HCT116 (cell line): Measurements from ENCODE around the gene SLC7A8. TPM values are rescaled to one million over a fixed set of nuclear protein-coding genes. Genes with fewer than 3 reads are reported as not detected.
"Not testable (repeated sequence)": the region's sequence is repeated elsewhere in the genome, so short reads cannot be mapped to it uniquely, and the experiment has no call there.

ENCODE experiments used
- ATAC-seq: fragments of 200-7000 bp; cut with Tn5 transposase; 2 replicates; pipeline ENCODE4 v1.9.1; 2020; ENCODE audit warnings: mild to moderate bottlenecking, moderate library complexity
- BruUV-seq: library from RNA; stranded (reverse); fragments of 400-500 nt; replicated peaks from 2 replicates; lab custom pipeline; 2021; lab: Mats Ljungman, UMichigan
- CTCF ChIA-PET: fragments of 300-600 bp; sonication (Branson Sonifier 250); formaldehyde crosslinking; loops from one replicate; lab custom pipeline; 2021; ENCODE audit warnings: antibody characterized with exemption; lab: Charles Lee
- POLR2A ChIA-PET: fragments of 300-600, 350-600 bp; sonication (Branson Sonifier 250); formaldehyde crosslinking; loops from one replicate; lab custom pipeline; 2021; ENCODE audit warnings: antibody characterized with exemption; lab: Charles Lee
- RAD21 ChIA-PET, 2 experiments: fragments of 300-600 bp; sonication (Branson Sonifier 250); formaldehyde crosslinking; loops; one replicate each; lab custom pipeline; 2023; ENCODE audit warnings: low total read pairs in 2 of 2; ENCODE audit not compliant: uncharacterized antibody in 2 of 2, unreplicated experiment in 2 of 2, low non-redundant PET in 1 of 2; lab: Charles Lee
- DNase-seq: peaks from one replicate; pipeline ENCODE4 v3.0.0-alpha.2; 2010; ENCODE audit warnings: low read depth, low spot score
- H2AFZ ChIP-seq: fragments of 200-600 bp; shearing (Covaris generic), sonication (generic); 2 replicates; pipeline ENCODE4 v1.6.1; 2017; ENCODE audit warnings: low read depth, mixed run types, mixed read lengths, antibody characterized with exemption, low read length; ENCODE audit not compliant: poor library complexity, severe bottlenecking
- H3K27ac ChIP-seq: 2 replicates; pipeline ENCODE4 v1.5.1; 2012; ENCODE audit warnings: low read depth, low read length
- H3K27me3 ChIP-seq: fragments of 200-600 bp; sonication (generic); 2 replicates; pipeline ENCODE4 v1.6.1; 2016; ENCODE audit warnings: mixed run types, low read length, mixed read lengths; ENCODE audit not compliant: insufficient read depth
- H3K36me3 ChIP-seq, 2 experiments: fragments of 200-500 bp in 1 of 2; fragments of 200-600 bp in 1 of 2; sonication (Bioruptor generic) in 1 of 2; sonication (generic) in 1 of 2; 2 replicates each; pipeline versions ENCODE4 v1.5.1 to v1.6.1; 2014 to 2016; ENCODE audit warnings: low read length in 2 of 2, inconsistent platforms in 1 of 2, mixed read lengths in 1 of 2, mixed run types in 1 of 2; ENCODE audit not compliant: insufficient read depth in 2 of 2, control insufficient read depth in 1 of 2
- H3K4me1 ChIP-seq, 2 experiments: fragments of 200-600 bp in 1 of 2; sonication (generic) in 1 of 2; 2 replicates each; pipeline versions ENCODE4 v1.5.1 to v1.6.1; 2012 to 2017; ENCODE audit warnings: low read length in 2 of 2, inconsistent platforms in 1 of 2, mild to moderate bottlenecking in 1 of 2, mixed read lengths in 1 of 2, mixed run types in 1 of 2, moderate library complexity in 1 of 2; ENCODE audit not compliant: insufficient read depth in 2 of 2, control insufficient read depth in 1 of 2
- H3K4me2 ChIP-seq: fragments of 200-600 bp; sonication (generic); 2 replicates; pipeline ENCODE4 v1.6.1; 2017; ENCODE audit warnings: mixed run types, low read length, mixed read lengths
- H3K4me3 ChIP-seq, 2 experiments: fragments of 200-600 bp in 1 of 2; sonication (generic) in 1 of 2; replicated peaks in 1 of 2; 2 replicates each; pipeline ENCODE4 v1.5.1; 2011 to 2016; ENCODE audit warnings: low read length in 2 of 2, control low read depth in 1 of 2, low read depth in 1 of 2, mild to moderate bottlenecking in 1 of 2, mixed read lengths in 1 of 2, mixed run types in 1 of 2
- H3K79me2 ChIP-seq: fragments of 200-600 bp; sonication (generic); 2 replicates; pipeline ENCODE4 v1.6.1; 2017; ENCODE audit warnings: mild to moderate bottlenecking, mixed run types, low read length, moderate library complexity, mixed read lengths; ENCODE audit not compliant: insufficient read depth
- H3K9ac ChIP-seq: fragments of 200-600 bp; sonication (generic); 2 replicates; pipeline ENCODE4 v1.6.1; 2016; ENCODE audit warnings: low read length, mixed read lengths
- H3K9me2 ChIP-seq: fragments of 200-600 bp; sonication (generic), shearing (Covaris generic); 2 replicates; pipeline ENCODE4 v1.6.1; 2017; ENCODE audit warnings: mixed run types, mild to moderate bottlenecking, moderate library complexity; ENCODE audit not compliant: insufficient read depth
- H3K9me3 ChIP-seq, 2 experiments: fragments of 200-500 bp in 1 of 2; fragments of 200-600 bp in 1 of 2; sonication (Bioruptor generic) in 1 of 2; sonication (generic) in 1 of 2; 2 replicates each; pipeline ENCODE4 v1.6.1; 2014 to 2017; ENCODE audit warnings: low read length in 2 of 2, mixed read lengths in 2 of 2, inconsistent platforms in 1 of 2, low read depth in 1 of 2, mild to moderate bottlenecking in 1 of 2, mixed run types in 1 of 2, moderate library complexity in 1 of 2; ENCODE audit not compliant: control insufficient read depth in 1 of 2, insufficient read depth in 1 of 2
- H4K20me1 ChIP-seq: fragments of 200-600 bp; sonication (generic), shearing (Covaris generic); 2 replicates; pipeline ENCODE4 v1.6.1; 2017; ENCODE audit warnings: mixed run types, mild to moderate bottlenecking, moderate library complexity; ENCODE audit not compliant: insufficient read depth
- EGR1 ChIP-seq: IDR thresholded peaks from 2 replicates; pipeline ENCODE4 v1.6.1; 2012; ENCODE audit warnings: low read depth
- JUND ChIP-seq: IDR thresholded peaks from 2 replicates; pipeline ENCODE4 v1.6.1; 2012
- MAX ChIP-seq: IDR thresholded peaks from 2 replicates; pipeline ENCODE4 v1.6.1; 2012
- POLR2A ChIP-seq: IDR thresholded peaks from 2 replicates; pipeline ENCODE4 v1.7.0; 2011; ENCODE audit warnings: borderline replicate concordance; ENCODE audit not compliant: insufficient read depth, insufficient read length; ENCODE audit errors: extremely low read depth
- POLR2AphosphoS5 ChIP-seq: IDR thresholded peaks from 2 replicates; pipeline ENCODE4 v1.6.1; 2011; ENCODE audit warnings: mild to moderate bottlenecking, low read depth, low read length, moderate library complexity
- RAD21 ChIP-seq: IDR thresholded peaks from 2 replicates; pipeline ENCODE4 v1.6.1; 2012; ENCODE audit warnings: low read depth, mild to moderate bottlenecking
- REST ChIP-seq: IDR thresholded peaks from 2 replicates; pipeline ENCODE4 v1.6.1; 2012; ENCODE audit warnings: low read depth
- SIN3A ChIP-seq: IDR thresholded peaks from 2 replicates; pipeline ENCODE4 v1.6.1; 2012; ENCODE audit warnings: low read depth
- SP1 ChIP-seq: IDR thresholded peaks from 2 replicates; pipeline ENCODE4 v1.6.1; 2012; ENCODE audit warnings: low read depth
- YY1 ChIP-seq: IDR thresholded peaks from 2 replicates; pipeline ENCODE4 v1.6.1; 2011; ENCODE audit warnings: low read length, low read depth, moderate library complexity, mild to moderate bottlenecking; ENCODE audit not compliant: insufficient replicate concordance; ENCODE audit errors: extremely low read depth
- ZFX ChIP-seq: fragments of 450-650 bp; IDR thresholded peaks from 2 replicates; pipeline ENCODE4 v1.6.1; 2017
- ZNF274 ChIP-seq: fragments of 200-500 bp; sonication (Bioruptor generic); IDR thresholded peaks from 2 replicates; pipeline ENCODE4 v1.6.1; 2014; ENCODE audit warnings: mild to moderate bottlenecking, low read depth, low read length, inconsistent platforms
- intact Hi-C: fragments of 100-400 bp; cut with micrococcal nuclease; formaldehyde crosslinking; loops from 2 replicates; pipeline ENCODE4 v1.10.0; 2022
- total RNA-seq: library from RNA; stranded (reverse); gene quantifications from one replicate; pipeline ENCODE4 v1.2.1, GENCODE V29; 2021; ENCODE audit not compliant: unreplicated experiment

Gene SLC7A8
- total RNA-seq, 1 experiment from 2014 or later, result 5.3 TPM

- H3K4me1 ChIP-seq, DNase-seq, ATAC-seq, H3K36me3 ChIP-seq, H3K27ac ChIP-seq, H3K4me3 ChIP-seq, H2AFZ ChIP-seq, H3K4me2 ChIP-seq, H3K9ac ChIP-seq, H3K79me2 ChIP-seq, intact Hi-C loops, H3K27me3 ChIP-seq, H3K9me2 ChIP-seq, POLR2A ChIA-PET, H3K9me3 ChIP-seq, H4K20me1 ChIP-seq, RAD21 ChIA-PET, BruUV-seq: not testable (repeated sequence)
- CTCF ChIA-PET, result interaction anchor here (1.1 to 1.3 kb wide), 2 partner anchors 10 to 12 kb away, joined by 3 read pairs; no protein-coding TSS in a partner anchor
Observed at GRCh38 chr14:23199141-23199540, 15.7 kb upstream of the SLC7A8 start.

- H3K9me2 ChIP-seq, H4K20me1 ChIP-seq, H3K79me2 ChIP-seq, DNase-seq, H3K27me3 ChIP-seq, intact Hi-C loops, H3K4me2 ChIP-seq, H3K9me3 ChIP-seq, H3K27ac ChIP-seq, H3K9ac ChIP-seq, ATAC-seq, H3K36me3 ChIP-seq, CTCF ChIA-PET, H3K4me3 ChIP-seq, RAD21 ChIA-PET, POLR2A ChIA-PET, BruUV-seq, H3K4me1 ChIP-seq, H2AFZ ChIP-seq: not testable (repeated sequence)
Observed at GRCh38 chr14:23196487-23196886, 13.0 kb upstream of the SLC7A8 start.

GRCh38 chr14:23195552-23196101 is 12.2 kb upstream of the SLC7A8 start:
- Histone ChIP-seq H3K4me3 (no peak overlapping the region), H3K4me1 (no peaks in the 10 kb centered on the region), H2AFZ (no peak overlapping the region), H3K9ac (no peak overlapping the region), H3K4me2 (no peak overlapping the region), H3K27me3 (no peaks in the 10 kb centered on the region), H3K27ac (no peak overlapping the region), H3K79me2 (no peaks in the 10 kb centered on the region), H3K36me3 (no peaks in the 10 kb centered on the region), H3K9me3 (no peaks in the 10 kb centered on the region), H4K20me1 (no peaks in the 10 kb centered on the region), H3K9me2 (no peaks in the 10 kb centered on the region)
- RAD21 ChIA-PET, result no interaction called here
- POLR2A ChIA-PET, result no interaction called here
- intact Hi-C loops, result no loop called here
- CTCF ChIA-PET, result no interaction called here
- no TSS peak for BruUV-seq
- ATAC-seq (no peak), DNase-seq (no peak)
- TF ChIP-seq MAX, result no peak
- TF ChIP-seq RAD21, result no peak
- no peak for TF ChIP-seq SP1
- TF ChIP-seq YY1, result no peak
- TF ChIP-seq ZFX, result no peak
- no peak for TF ChIP-seq POLR2A
- no peak for TF ChIP-seq SIN3A
- TF ChIP-seq ZNF274, result no peak
- no peak for TF ChIP-seq JUND
- no peak for TF ChIP-seq POLR2AphosphoS5
- TF ChIP-seq EGR1, result no peak
- TF ChIP-seq REST, result no peak
